ENCODE data around the gene CXCL12.

- TF ChIP-seq POLR2A (IDR thresholded peaks at IDR 0.05; ENCODE audit: low read length) (no peak), GATA1 (IDR thresholded peaks at IDR 0.05; ENCODE audit: low read depth, low read length) (no peak)
Measured at GRCh38 chr10:44387853-44388251, 3.0 kb upstream of the CXCL12 start.
